SU-DHL-6 (cell line): ENCODE results near the gene ZNF219.

Experiments
- EZH2phosphoT487 ChIP-seq: fragments of 200-600 bp; sonication (generic), shearing (Covaris generic); conservative IDR thresholded peaks from 2 replicates; pipeline ENCODE4 v1.6.1; 2018; ENCODE audit warnings: mild to moderate bottlenecking, antibody characterized with exemption, low read length, moderate library complexity, mixed read lengths
- TF ChIP-seq, protein P1 (sequence below): fragments of 200-600 bp; sonication (generic); IDR thresholded peaks from one replicate; pipeline ENCODE4 v1.5.1; 2017; ENCODE audit warnings: antibody characterized with exemption, mild to moderate bottlenecking, low read length, moderate library complexity; ENCODE audit not compliant: insufficient read depth, poor library complexity, severe bottlenecking

DNA sequence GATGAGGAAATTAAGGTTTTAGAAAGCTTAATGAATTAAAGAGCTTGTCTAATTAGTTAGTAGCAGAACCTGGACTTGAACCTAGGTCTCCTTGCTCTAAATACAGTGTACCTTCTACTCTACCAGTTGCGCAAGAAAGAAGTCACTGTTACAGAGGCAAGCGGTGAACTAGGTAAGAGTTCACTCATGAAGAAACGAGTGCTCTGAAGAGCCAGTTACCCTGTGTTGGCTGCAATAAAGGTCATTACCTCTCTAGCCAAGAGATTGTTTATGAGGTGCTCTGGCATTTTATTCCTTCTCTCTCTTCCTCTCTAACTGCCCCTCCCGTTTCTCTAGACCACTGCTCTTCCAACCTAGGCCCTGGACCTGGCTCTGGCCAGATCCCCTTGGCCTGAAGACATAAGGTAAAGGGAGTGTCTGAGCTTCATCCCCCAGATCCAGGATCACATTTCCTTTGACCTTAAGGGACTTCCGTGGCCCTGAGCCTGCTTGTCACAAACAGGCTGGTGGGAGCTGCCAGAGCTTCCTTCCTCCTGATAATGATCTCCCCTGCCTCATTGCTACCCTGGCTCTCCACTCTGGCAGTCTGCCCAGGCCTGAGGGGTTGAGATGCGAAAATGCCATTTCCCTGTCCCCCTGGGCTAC, 54.4 kb downstream of the ZNF219 start:
- TF ChIP-seq, protein P1, sequence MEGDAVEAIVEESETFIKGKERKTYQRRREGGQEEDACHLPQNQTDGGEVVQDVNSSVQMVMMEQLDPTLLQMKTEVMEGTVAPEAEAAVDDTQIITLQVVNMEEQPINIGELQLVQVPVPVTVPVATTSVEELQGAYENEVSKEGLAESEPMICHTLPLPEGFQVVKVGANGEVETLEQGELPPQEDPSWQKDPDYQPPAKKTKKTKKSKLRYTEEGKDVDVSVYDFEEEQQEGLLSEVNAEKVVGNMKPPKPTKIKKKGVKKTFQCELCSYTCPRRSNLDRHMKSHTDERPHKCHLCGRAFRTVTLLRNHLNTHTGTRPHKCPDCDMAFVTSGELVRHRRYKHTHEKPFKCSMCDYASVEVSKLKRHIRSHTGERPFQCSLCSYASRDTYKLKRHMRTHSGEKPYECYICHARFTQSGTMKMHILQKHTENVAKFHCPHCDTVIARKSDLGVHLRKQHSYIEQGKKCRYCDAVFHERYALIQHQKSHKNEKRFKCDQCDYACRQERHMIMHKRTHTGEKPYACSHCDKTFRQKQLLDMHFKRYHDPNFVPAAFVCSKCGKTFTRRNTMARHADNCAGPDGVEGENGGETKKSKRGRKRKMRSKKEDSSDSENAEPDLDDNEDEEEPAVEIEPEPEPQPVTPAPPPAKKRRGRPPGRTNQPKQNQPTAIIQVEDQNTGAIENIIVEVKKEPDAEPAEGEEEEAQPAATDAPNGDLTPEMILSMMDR, result no peak
- TF ChIP-seq EZH2phosphoT487, result no peak
